Colon (tissue), 2 donors: ENCODE data around the gene TTC9B.
"Not testable (repeated sequence)": the region's sequence is repeated elsewhere in the genome, so short reads cannot be mapped to it uniquely, and the experiment has no call there.

Experiments
- FAIRE-seq: peaks from 2 replicates; lab custom pipeline; 2012; peaks lifted over from hg19 to GRCh38; lab: Jason Lieb, UNC
- donor health status: control.
- donor health status: control.

The TTC9B gene

GRCh38 chr19:40232949-40233810, 15.0 kb upstream of the TTC9B start:
- FAIRE-seq: no peak

GRCh38 chr19:40232479-40232878, 14.3 kb upstream of the TTC9B start:
- FAIRE-seq: no peak

- no peak for FAIRE-seq
These were observed 13.6 kb upstream of the TTC9B start for GRCh38 chr19:40231544-40232424.

GRCh38 chr19:40231057-40231456, 12.9 kb upstream of the TTC9B start:
- no peak for FAIRE-seq

GRCh38 chr19:40229926-40230417, 11.8 kb upstream of the TTC9B start:
- no peak for FAIRE-seq

- FAIRE-seq: no peak
These were observed 11.3 kb upstream of the TTC9B start for GRCh38 chr19:40229484-40229883.

- no peak for FAIRE-seq
These were observed 10.7 kb upstream of the TTC9B start for GRCh38 chr19:40228863-40229262.

- FAIRE-seq: no peak
These were observed 10.2 kb upstream of the TTC9B start for GRCh38 chr19:40228346-40228745.

GRCh38 chr19:40225440-40226305, 7.5 kb upstream of the TTC9B start:
- no peak for FAIRE-seq

GRCh38 chr19:40224342-40225150, 6.4 kb upstream of the TTC9B start:
- no peak for FAIRE-seq

GRCh38 chr19:40223135-40223822, 5.1 kb upstream of the TTC9B start:
- FAIRE-seq: no peak

GRCh38 chr19:40221858-40222619, 3.9 kb upstream of the TTC9B start:
- peak; percentile 79 for FAIRE-seq

GRCh38 chr19:40220674-40221073, 2.5 kb upstream of the TTC9B start:
- FAIRE-seq: no peak

- no peak for FAIRE-seq
These were observed 1.6 kb upstream of the TTC9B start for GRCh38 chr19:40219721-40220276.

- not testable (repeated sequence) for FAIRE-seq
These were observed 845 bp upstream of the TTC9B start for GRCh38 chr19:40219029-40219428.

GRCh38 chr19:40217027-40217810, 965 bp downstream of the TTC9B start:
- no peak for FAIRE-seq

- FAIRE-seq: no peak
These were observed 1.5 kb downstream of the TTC9B start for GRCh38 chr19:40216777-40217026.

- no peak for FAIRE-seq
These were observed 2.0 kb downstream of the TTC9B start for GRCh38 chr19:40216013-40216776.
